Vagina (tissue), 2 donors: ENCODE results near the gene PIGP. TPM values are rescaled to one million over a fixed set of nuclear protein-coding genes. Genes with fewer than 3 reads are reported as not detected.
"Not testable (repeated sequence)": the region's sequence is repeated elsewhere in the genome, so short reads cannot be mapped to it uniquely, and the experiment has no call there.

Source experiments
- DNase-seq, 2 donors: peaks; one replicate each; pipeline ENCODE4 v3.0.0-alpha.2; 2017; ENCODE audit errors: extremely low spot score in 2 of 2
- H3K27ac ChIP-seq: fragments of 200-600 bp; sonication (generic); one replicate; pipeline ENCODE4 v1.5.1; 2019
- H3K27me3 ChIP-seq: fragments of 200-600 bp; sonication (generic); one replicate; pipeline ENCODE4 v1.5.1; 2019
- H3K36me3 ChIP-seq, 2 donors: fragments of 200-600 bp; sonication (generic); one replicate each; pipeline ENCODE4 v1.5.1; 2017 to 2019
- H3K4me1 ChIP-seq: fragments of 200-600 bp; sonication (generic); one replicate; pipeline ENCODE4 v1.5.1; 2019
- H3K4me3 ChIP-seq, 2 donors: fragments of 200-600 bp; sonication (generic); 1 replicate in 1 of 2; 2 replicates in 1 of 2; pipeline ENCODE4 v1.5.1; 2016 to 2019
- H3K9me3 ChIP-seq: fragments of 200-600 bp; sonication (generic); one replicate; pipeline ENCODE4 v1.5.1; 2019
- POLR2A ChIP-seq, 2 donors: fragments of 450-650 bp; IDR thresholded peaks; one replicate each; pipeline ENCODE4 v1.6.1; 2017; ENCODE audit warnings: antibody characterized with exemption in 2 of 2, mild to moderate bottlenecking in 2 of 2, moderate library complexity in 2 of 2
- POLR2AphosphoS5 ChIP-seq, 2 donors: sonication (generic); formaldehyde crosslinking; IDR thresholded peaks; one replicate each; pipeline ENCODE4 v1.9.0; 2017; ENCODE audit warnings: antibody characterized with exemption in 2 of 2, mild to moderate bottlenecking in 2 of 2, low read depth in 1 of 2; ENCODE audit not compliant: insufficient read depth in 1 of 2
- intact Hi-C: fragments of 100-400 bp; cut with DNase I; formaldehyde crosslinking; loops from one replicate; pipeline ENCODE4 v1.15.1; 2023
- total RNA-seq: library from RNA; depleted of rRNA; stranded (reverse); fragments of >200 nt; gene quantifications from one replicate; pipeline ENCODE4 v1.2.3, GENCODE V29; 2016
- TF ChIP-seq, protein P1 (sequence below), 3 experiments: fragments of 450-650 bp in 2 of 3; fragments of 200-600 bp in 1 of 3; sonication (generic) in 1 of 3; IDR thresholded peaks; one replicate each; pipeline ENCODE4 v1.5.1; 2017 to 2019; ENCODE audit warnings: antibody characterized with exemption in 3 of 3, mild to moderate bottlenecking in 2 of 3, moderate library complexity in 2 of 3

Gene PIGP
- total RNA-seq, 1 donor from 2014 or later = 13.0 TPM

DNA sequence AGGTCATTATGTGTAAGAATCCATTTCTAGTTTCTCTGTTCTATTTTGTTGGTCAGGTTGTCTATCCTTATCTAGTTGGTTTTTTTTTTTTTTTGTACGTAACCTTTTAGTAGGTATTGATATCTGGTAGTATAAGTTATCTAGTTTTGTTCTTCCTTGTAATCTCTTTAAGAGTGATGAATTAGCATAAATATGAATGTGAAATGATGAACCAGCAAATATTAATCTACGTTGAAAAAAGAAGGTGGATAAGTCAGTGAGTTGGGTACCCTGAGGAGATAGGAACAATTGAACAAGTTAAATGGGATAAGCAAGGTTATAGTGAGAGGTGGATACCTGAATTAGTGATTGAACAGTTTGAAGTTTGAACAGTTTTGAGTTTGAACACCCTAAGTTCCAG is 34.1 kb upstream of the PIGP start:
- H3K27ac ChIP-seq = no peak overlapping the region
- no peak overlapping the region for H3K4me3 ChIP-seq
- no peaks in the 10 kb centered on the region for H3K4me1 ChIP-seq
- TF ChIP-seq POLR2AphosphoS5 (IDR thresholded peaks at IDR 0.05; ENCODE audit: insufficient read depth in 1 of 2, low read depth in 1 of 2) (no peak), POLR2A (IDR thresholded peaks at IDR 0.05) (no peak)
- TF ChIP-seq, protein P1, sequence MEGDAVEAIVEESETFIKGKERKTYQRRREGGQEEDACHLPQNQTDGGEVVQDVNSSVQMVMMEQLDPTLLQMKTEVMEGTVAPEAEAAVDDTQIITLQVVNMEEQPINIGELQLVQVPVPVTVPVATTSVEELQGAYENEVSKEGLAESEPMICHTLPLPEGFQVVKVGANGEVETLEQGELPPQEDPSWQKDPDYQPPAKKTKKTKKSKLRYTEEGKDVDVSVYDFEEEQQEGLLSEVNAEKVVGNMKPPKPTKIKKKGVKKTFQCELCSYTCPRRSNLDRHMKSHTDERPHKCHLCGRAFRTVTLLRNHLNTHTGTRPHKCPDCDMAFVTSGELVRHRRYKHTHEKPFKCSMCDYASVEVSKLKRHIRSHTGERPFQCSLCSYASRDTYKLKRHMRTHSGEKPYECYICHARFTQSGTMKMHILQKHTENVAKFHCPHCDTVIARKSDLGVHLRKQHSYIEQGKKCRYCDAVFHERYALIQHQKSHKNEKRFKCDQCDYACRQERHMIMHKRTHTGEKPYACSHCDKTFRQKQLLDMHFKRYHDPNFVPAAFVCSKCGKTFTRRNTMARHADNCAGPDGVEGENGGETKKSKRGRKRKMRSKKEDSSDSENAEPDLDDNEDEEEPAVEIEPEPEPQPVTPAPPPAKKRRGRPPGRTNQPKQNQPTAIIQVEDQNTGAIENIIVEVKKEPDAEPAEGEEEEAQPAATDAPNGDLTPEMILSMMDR (IDR thresholded peaks at IDR 0.05) = no peak
- DNase-seq = no peak
- H3K27me3 ChIP-seq = no peaks in the 10 kb centered on the region
- H3K36me3 ChIP-seq = peaks cover 0 to 11% of the 10 kb centered on the region in 2 donors
- intact Hi-C loops = no loop called here
- H3K9me3 ChIP-seq = no peaks in the 10 kb centered on the region

DNA sequence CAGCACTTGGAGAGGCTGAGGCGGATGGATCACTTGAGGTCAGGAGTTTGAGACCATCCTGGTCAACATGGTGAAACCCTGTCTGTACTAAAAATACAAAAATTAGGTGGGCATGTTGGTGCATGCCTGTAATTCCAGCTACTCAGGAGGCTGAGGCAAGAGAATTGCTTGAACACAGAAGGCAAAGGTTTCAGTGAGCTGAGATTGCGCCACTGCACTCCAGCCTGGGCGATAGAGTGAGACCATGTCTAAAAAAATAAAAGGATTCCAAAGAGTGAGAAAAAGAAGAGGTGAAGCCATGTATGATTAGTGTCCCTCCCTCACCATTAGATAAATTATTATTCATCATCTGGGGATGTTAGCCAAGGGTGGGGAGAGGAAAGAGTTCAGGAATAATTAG is 29.9 kb upstream of the PIGP start:
- H3K27me3 ChIP-seq, H3K27ac ChIP-seq, H3K9me3 ChIP-seq, DNase-seq, H3K4me1 ChIP-seq, intact Hi-C loops, H3K4me3 ChIP-seq: not testable (repeated sequence)
- peaks cover 0 to 24% of the 10 kb centered on the region in 2 donors for H3K36me3 ChIP-seq

DNA sequence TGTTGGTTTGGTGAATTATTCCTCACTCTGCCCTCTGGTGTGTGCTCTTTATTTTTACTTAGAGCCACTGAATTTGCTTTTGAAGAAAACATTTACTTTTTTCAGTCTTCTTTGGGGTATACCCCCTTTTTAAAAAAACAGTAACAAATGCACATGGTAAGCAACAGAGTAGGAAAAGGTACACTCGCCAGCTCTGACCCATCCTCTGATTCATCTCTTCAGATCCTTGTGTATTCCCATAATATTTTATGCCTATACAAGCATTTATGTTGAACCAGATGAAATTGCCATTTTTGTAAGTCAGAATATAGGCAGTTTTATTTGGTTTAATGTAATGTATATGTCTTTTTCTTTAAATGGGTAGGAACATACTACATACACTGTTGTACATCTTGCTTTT is 28.5 kb upstream of the PIGP start:
- Histone ChIP-seq H3K36me3 (peaks cover 0 to 28% of the 10 kb centered on the region in 2 donors), H3K27me3 (no peaks in the 10 kb centered on the region), H3K4me1 (no peaks in the 10 kb centered on the region), H3K4me3 (no peak overlapping the region), H3K9me3 (no peaks in the 10 kb centered on the region), H3K27ac (no peak overlapping the region)
- intact Hi-C loops = no loop called here
- DNase-seq = no peak
- TF ChIP-seq, protein P1 (IDR thresholded peaks at IDR 0.05) = no peak
- TF ChIP-seq POLR2AphosphoS5 (IDR thresholded peaks at IDR 0.05; ENCODE audit: insufficient read depth in 1 of 2, low read depth in 1 of 2) (no peak), POLR2A (IDR thresholded peaks at IDR 0.05) (no peak)

DNA sequence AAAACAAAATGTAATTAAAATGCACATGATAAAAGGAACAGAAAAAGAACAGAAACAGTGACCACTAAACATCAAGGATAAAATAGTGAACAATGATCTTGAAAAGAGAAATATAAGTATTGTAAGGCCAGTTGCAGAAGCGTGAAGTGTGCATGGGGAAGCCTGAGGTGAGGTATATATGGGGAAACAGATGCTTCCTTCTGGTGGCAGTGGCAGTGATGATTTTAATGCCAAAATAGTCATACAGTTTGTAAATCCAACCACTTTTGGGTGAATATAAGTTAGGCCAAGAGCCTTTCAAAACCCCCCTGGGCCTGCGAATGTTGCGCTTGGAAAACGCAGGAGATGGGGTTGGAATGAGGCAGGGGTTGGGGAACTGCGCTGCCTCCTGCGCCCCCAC is 27.4 kb upstream of the PIGP start:
- no peaks in the 10 kb centered on the region for H3K27me3 ChIP-seq
- H3K36me3 ChIP-seq = peaks cover 0 to 32% of the 10 kb centered on the region in 2 donors
- DNase-seq = no peak
- H3K4me1 ChIP-seq = no peaks in the 10 kb centered on the region
- no peak overlapping the region for H3K27ac ChIP-seq
- H3K4me3 ChIP-seq = no peak overlapping the region
- no peak for TF ChIP-seq POLR2A (IDR thresholded peaks at IDR 0.05)
- TF ChIP-seq POLR2AphosphoS5 (IDR thresholded peaks at IDR 0.05; ENCODE audit: insufficient read depth in 1 of 2, low read depth in 1 of 2) = no peak
- TF ChIP-seq, protein P1 (IDR thresholded peaks at IDR 0.05) = no peak
- H3K9me3 ChIP-seq = no peaks in the 10 kb centered on the region
- intact Hi-C loops = no loop called here

- no peak for DNase-seq
- Histone ChIP-seq H3K36me3 (peaks cover 0 to 33% of the 10 kb centered on the region in 2 donors), H3K4me3 (no peak overlapping the region), H3K27me3 (no peaks in the 10 kb centered on the region), H3K9me3 (no peaks in the 10 kb centered on the region), H3K4me1 (no peaks in the 10 kb centered on the region), H3K27ac (no peak overlapping the region)
- intact Hi-C loops = no loop called here
- TF ChIP-seq POLR2A (IDR thresholded peaks at IDR 0.05) = no peak
- TF ChIP-seq, protein P1 (IDR thresholded peaks at IDR 0.05) = no peak
- no peak for TF ChIP-seq POLR2AphosphoS5 (IDR thresholded peaks at IDR 0.05; ENCODE audit: insufficient read depth in 1 of 2, low read depth in 1 of 2)
Measured at GRCh38 chr21:37098751-37099150, 25.9 kb upstream of the PIGP start.

DNA sequence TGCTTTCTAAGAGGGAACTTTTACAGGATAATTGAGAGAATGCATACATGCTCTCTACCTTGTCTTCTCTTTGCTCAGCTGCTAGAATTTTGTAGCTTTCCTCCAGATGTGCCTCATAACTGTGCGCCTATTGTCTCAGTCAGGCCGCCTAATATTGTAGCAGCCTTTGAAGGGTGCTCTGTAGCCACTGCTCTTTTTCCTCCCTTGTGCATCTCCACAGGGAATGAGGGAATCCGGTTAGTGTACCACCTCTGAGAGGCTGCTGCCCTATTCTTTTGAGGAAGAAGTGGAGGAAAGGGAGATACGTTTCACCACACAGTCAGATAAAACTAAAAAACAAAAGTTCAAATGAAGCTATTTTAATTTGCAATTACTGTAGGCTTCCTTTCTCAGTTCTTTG is 22.9 kb upstream of the PIGP start:
- Histone ChIP-seq H3K4me3 (no peak overlapping the region), H3K27ac (no peak overlapping the region), H3K4me1 (no peaks in the 10 kb centered on the region), H3K9me3 (no peaks in the 10 kb centered on the region), H3K36me3 (peaks cover 0 to 38% of the 10 kb centered on the region in 2 donors), H3K27me3 (no peaks in the 10 kb centered on the region)
- no peak for DNase-seq
- intact Hi-C loops = no loop called here
- TF ChIP-seq POLR2A (IDR thresholded peaks at IDR 0.05) (no peak), POLR2AphosphoS5 (IDR thresholded peaks at IDR 0.05; ENCODE audit: insufficient read depth in 1 of 2, low read depth in 1 of 2) (no peak)
- TF ChIP-seq, protein P1 (IDR thresholded peaks at IDR 0.05) = no peak
